Right lung (tissue), 5 donors: ENCODE results near the gene CTU1. TPM values are rescaled to one million over a fixed set of nuclear protein-coding genes. Genes with fewer than 3 reads are reported as not detected.

Source experiments
- DNase-seq, 2 donors: peaks; one replicate each; pipeline ENCODE4 v3.0.0-alpha.2; 2013
- polyA plus RNA-seq, 5 donors: library from polyadenylated mRNA; unstranded; fragments of 120-200 nt; gene quantifications; one replicate each; pipeline versions ENCODE4 v1.2.1 to v1.2.3, GENCODE V29; 2013; ENCODE audit warnings: inconsistent platforms in 1 of 5, low replicate concordance in 1 of 5; ENCODE audit not compliant: insufficient read length in 5 of 5, insufficient read depth in 1 of 5

Gene CTU1
- polyA plus RNA-seq, 5 donors = 1.7 to 4.4 (median 2.2) TPM

GRCh38 chr19:51084505-51084904, 23.7 kb downstream of the CTU1 start:
- DNase-seq = no peak

DNA sequence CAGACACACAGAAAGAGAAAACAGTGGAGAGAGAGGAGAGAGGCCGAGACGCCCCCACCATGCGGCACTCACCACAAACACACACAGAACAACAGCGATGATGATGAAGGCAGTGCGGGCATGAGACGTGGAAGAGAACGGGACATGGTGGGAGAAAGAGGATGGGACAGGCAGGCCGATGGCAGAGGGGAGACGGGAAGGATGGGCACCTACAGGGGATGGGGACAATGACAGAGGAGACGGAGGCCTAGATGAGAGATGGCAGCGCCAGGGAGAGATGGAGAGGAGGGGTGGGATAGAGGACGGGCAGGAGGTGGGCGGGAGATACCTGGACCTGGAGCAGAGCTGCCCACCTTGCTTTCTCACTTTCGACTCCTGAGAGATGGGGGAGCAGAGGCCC, 24.4 kb downstream of the CTU1 start:
- DNase-seq = no peak

- DNase-seq = no peak
Measured at GRCh38 chr19:51083181-51083580, 25.0 kb downstream of the CTU1 start.

GRCh38 chr19:51082611-51083010, 25.6 kb downstream of the CTU1 start, which contains the start of gene KLK14:
TSS of gene KLK14 (minus strand) at chr19:51082887. CDS start at chr19:51082614, 273 bp downstream.
- DNase-seq = no peak

DNA sequence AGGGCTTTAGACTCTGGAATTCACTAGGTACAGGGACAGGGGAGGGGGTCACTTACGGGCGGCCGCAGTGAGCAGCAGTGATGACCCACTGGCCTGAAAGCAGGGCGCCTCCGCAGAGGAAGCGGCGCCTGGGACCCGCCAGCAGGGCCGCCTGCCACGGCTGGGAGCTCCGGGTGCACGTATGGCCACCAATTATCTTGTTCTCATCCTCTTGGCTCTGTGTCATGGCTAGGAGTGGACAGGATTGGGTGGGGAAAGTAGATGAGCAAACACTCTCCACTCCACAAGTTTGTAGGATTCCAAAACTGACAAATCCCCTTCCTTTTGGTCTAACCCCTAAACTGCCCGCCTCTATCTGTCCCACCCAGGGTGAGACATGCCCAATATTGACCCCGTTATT, 26.7 kb downstream of the CTU1 start:
- DNase-seq = no peak

GRCh38 chr19:51079481-51080110, 28.6 kb downstream of the CTU1 start:
- no peak for DNase-seq

DNA sequence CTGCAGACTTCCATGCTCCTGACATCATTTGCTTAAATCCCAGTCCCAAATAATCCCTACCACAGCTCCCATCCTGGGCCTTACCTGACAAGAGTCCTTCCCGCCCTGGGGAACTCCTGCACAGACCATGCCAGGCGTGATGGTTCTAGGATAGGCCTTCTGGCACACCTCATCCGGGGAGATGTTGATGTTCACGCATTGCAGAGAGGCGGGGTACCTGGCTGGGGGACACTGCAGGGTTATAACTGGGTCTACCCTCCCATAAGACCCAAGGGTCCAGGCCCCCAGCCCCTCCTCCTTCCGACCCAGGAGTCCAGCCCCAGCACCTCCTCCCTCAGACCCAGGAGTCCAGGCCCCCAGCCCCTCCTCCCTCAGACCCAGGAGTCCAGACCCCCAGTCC, 29.5 kb downstream of the CTU1 start:
- no peak for DNase-seq

DNA sequence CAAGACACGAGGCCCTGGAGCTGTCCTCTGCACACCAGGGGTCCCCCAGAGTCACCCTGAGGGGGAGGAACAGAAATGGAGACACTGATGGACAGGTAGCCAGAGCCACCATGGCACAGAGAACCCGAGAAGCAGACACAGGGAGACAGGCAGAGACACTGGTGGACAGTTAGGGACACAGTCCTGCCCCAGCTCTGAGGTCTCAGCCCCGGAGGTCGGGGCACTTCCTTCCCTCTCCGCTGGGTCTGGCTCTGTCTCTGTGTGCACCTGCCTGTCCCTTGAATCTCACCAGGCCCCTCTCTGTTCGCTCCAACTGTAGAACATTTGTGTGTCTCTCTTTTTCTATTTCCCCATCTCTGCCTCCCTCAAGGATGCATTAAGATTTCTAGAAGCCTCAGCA, 30.1 kb downstream of the CTU1 start:
- DNase-seq = no peak

DNA sequence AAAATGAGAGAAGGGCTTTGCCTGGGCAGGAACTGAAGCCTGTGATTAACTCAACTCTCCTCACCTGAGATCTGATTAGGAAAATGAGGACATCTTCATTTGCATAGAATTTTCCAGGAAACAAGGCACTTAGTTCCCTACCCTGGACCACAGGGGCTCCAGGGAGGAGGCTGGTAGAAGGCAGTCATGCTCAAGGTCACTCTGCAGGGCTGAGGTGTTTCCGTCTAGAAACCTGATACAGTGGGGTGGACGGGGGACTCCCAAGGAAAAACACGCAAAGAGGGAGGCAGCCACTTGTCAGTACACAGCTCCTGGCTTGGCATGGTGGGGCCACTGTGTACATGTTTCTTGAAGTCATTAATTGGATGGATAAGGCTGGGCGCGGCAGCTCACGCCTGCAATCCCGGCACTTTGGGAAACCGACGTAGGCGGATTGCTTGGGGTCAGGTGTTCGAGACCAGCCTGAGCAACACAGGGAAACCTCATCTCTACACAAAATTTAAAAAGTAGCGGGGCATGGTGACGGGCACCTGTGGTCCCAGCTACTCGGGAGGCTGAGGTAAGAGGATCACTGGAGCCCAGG, 31.5 kb downstream of the CTU1 start:
- DNase-seq = no peak

DNA sequence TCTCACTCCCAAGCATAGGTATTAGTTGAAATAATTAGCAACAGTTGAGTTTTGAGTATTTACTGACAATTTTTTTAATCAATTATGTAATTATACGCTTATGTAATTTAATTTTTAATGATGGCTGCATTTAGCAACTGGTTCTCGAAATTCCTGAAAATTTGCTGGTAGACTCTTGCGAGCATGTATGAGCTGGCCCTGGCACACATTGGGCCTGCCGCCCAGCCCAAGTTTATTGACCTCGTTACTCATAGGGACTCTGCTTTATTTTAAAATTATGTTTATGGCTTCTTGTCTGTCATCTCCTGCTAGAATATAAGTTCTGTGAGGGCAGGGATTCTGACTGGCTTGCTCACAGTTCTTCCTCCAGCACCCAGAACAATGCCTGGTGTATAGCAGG, 32.2 kb downstream of the CTU1 start:
- no peak for DNase-seq

DNA sequence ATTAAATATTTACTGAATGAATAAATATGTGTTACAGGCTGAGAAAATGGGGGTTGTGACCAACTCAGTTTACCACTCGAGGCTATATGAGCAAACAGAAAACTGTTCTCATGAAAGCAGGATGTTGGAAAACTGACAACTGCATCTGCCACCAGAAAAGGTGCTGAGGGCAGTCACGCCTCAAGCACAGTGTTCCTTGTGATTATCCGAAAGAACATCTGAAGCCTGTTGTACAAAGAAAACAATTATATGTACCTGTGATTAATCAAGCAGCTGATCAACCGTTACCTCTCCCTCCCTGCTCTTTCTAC, 37.2 kb downstream of the CTU1 start:
- no peak for DNase-seq

DNA sequence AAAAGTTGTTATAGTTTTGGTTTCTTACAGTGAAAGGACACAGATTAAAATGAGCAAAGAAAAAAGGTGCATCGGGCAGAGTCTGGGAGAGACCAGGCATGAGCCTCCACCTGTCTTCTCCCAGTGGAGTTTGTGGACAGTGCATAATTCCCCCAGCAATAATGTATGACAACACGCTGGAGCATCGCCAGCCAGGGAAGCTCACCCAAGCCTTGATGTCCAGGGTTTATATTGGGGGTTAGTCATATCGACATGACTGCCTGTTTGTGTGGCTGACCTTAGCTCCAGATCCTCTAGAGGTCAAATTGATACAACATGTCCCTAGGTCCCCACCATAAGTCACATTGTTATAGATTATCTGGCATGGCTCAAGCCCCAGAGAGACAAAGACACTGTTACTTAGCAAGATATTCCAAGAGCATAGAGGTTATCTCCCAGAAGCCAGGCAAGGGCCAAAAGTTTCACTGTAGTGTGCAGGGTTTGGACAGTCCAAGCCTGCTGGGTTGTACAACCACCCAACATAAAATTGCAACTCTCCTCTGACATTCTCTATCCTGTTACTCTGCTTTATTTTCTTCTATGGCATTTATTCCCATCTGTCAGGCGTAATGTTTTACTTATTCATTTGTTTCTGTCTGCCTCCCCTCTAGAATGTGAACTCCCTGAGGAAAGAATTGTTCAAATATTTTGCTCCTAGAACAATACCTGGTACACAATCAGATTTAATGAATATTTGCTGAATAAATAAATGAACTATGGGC, 37.7 kb downstream of the CTU1 start:
- no peak for DNase-seq

DNA sequence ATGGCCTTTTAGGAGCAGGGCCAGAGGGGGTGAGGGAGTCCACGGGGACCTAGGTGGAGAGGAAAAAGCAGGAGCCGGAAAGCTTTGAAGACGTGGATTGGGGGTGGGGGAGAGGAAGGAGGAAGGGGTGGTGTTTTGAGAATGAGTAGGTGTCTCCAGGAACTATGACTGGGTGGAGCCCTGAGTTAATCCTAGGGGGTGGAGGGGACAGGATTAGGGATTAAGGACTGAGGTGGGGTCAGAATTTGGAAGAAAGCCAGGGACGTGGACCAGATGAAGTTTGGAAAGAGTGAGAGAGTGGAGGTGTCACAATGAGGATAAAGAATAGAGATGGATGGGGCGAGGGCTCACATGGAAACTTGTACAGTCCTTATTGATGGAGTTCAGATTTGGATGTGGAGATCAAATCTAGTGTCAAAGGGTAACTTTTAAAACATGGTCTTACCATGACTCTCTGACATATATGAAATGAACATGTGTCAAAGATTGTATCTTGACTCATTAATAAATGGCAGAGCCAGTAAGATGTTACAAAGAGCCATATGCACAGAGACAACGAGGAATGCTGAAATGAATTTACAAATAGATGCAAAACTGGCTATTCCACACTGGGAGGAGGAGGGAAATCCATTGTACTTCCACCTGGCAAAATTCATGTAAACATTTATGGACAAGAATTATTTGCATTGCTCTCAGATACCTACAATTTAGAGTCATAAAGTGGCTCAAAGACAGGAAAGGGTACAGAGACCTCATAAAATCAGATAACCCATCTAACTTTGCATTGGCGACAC, 41.6 kb downstream of the CTU1 start:
- no peak for DNase-seq

DNA sequence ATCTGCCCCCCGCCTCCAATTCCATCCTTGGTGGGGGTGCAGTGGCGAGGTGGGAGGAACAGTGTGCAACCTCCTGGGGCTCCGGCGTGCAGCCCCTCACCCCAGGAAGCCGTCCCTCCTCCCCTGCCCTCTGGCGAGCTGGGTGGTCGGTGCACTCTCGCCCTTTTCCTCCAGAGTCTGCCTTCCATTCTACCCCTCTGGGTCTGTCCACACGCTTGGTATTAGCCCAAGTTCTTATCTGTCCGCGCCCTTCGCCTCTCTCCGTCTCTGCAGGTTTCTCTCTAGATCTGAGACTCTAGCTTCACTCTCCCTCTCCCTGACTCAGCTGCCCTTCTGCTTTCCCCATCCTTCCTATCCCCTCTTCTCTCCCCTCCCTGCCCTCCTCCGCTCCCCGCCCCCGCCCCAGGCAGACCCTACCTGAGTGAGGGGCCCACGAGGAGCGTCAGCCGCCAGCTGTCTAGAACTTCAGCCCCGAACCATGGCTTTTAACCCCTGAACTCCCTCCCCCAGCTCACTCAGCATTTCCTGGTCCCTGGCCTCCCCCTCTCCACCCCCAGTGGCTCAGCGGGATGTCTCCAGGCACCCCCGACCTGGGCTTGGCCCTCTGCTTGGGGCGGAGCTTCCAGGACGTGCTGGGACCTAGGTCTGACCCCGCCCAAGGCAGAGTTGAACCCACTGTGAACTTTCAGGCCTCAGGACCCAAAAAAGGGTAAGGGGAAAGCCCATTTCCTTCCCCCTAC, 42.8 kb downstream of the CTU1 start:
- DNase-seq = no peak

DNA sequence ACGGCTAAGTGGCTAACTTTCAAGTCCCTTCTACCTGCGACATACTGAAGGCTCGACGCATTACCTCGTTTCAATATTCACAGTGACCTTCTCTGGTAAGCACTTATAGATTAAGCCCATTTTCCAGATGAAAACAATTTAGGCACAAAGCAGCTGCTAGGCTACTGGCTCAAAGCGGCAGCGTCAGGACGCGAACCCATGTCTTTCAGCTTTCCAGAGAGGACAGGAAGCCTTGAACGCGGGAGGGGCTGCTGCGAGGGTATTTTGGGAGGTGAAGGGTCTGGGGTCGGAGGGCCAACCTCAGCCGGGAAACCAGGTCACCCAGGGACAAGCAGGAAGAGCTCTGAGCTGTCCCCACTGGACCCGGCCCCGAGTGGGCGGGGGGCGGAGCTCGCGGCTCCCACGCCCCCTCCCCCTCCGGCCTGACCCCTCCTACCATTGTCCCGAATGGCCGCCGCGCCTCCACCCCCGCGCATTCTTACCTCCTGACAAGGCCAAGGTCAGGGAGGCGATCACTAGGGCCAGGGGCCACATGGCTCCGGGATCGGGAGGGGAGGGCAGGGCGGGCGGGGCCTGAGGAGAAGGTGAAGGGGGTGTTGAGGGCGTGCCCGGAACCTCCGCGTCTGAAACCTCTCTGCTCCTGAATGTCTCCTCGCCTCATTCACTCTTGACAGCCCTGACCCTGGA, 43.5 kb downstream of the CTU1 start, which contains the start of gene KLK13:
KLK13 (minus strand) TSS at position 559 of the 687 bp plus-strand sequence; CDS start at position 534, 25 bp downstream.
- no peak for DNase-seq

DNA sequence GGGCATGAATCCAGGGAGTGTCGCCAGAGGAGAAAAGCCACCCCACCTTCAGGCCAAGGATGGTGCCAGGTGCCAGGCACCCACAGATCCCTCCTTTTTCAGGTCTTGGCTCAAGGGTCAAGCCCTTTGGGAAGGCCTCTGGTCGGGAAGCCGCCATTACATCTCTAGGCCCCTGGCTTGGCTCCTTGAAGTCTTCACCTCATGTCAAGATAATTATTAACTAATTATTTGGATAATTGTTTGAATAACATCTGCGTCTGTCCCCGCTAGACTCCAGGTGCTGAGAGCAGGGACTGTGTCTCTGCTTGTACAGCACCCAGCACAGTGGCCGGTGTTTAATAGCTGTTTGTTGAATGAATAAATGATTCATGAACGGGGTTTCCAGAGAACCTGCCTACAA, 44.5 kb downstream of the CTU1 start:
- no peak for DNase-seq

- no peak for DNase-seq
Measured at GRCh38 chr19:51060973-51061372, 47.2 kb downstream of the CTU1 start.

DNA sequence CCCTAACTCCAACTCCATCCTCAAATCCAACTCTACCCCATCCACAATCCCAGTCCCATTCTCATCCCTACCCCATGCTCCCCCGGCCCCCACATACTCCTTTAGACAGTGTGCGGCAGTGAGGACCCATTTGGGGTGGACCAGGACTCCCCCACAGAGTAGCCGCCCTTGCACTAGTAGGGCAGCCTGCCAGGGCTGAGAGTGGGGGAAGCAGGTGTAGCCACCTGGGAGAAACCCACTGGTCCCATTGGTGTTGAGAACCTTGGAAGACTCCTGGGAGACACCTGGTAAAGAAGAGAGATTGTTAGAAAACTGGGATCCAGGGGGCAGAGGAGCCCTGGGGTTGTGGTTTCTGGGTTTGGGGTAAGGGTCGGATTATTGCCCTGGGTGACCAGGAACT, 47.9 kb downstream of the CTU1 start:
- no peak for DNase-seq

DNA sequence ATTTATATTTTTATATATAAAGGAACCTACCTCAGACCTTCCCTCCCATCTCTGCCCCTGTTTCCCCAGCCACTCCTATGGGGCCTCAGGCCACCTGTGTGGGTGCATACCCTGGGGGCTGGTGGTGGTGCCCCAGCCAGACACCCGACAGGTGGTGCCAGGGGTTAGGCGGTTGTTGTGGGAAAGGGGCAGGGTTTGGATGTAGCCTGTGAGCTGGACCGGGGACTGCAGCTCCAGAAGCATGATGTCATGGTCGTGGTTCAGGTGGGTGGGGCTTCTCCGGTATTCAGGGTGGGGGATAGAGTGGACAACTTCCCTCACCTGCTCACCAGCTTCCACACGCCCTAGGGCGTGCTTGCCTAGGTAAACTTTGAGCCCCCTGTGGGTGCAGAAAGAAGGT, 48.5 kb downstream of the CTU1 start:
- no peak for DNase-seq

GRCh38 chr19:51055866-51056265, 52.3 kb downstream of the CTU1 start:
- no peak for DNase-seq
